H9 (cell line): Measurements from ENCODE around the gene AATF. TPM values are rescaled to one million over a fixed set of nuclear protein-coding genes. Genes with fewer than 3 reads are reported as not detected.

Experiments used
- DNase-seq: peaks from one replicate; pipeline ENCODE4 v3.0.0-alpha.2; 2017
- H2AFZ ChIP-seq: one replicate; pipeline ENCODE4 v1.6.1; 2013; ENCODE audit warnings: mild to moderate bottlenecking, low read length, control low read depth, moderate library complexity
- H2AK5ac ChIP-seq: 2 replicates; pipeline ENCODE4 v1.6.1; 2013; ENCODE audit warnings: low read length, control low read depth, mixed read lengths; ENCODE audit not compliant: insufficient read length
- H2BK120ac ChIP-seq: one replicate; pipeline ENCODE4 v1.6.1; 2013; ENCODE audit warnings: low read depth, mild to moderate bottlenecking, low read length, control low read depth, inconsistent platforms; ENCODE audit not compliant: poor library complexity, severe bottlenecking
- H2BK12ac ChIP-seq: 2 replicates; pipeline ENCODE4 v1.6.1; 2013; ENCODE audit warnings: low read length, control low read depth, mixed read lengths, low read depth; ENCODE audit not compliant: insufficient read length
- H2BK15ac ChIP-seq: 2 replicates; pipeline ENCODE4 v1.6.1; 2013; ENCODE audit warnings: low read depth, low read length, control low read depth
- H2BK20ac ChIP-seq: one replicate; pipeline ENCODE4 v1.6.1; 2013; ENCODE audit warnings: low read depth, mild to moderate bottlenecking, low read length, control low read depth, inconsistent platforms; ENCODE audit not compliant: poor library complexity, severe bottlenecking
- H2BK5ac ChIP-seq: 2 replicates; pipeline ENCODE4 v1.6.1; 2013; ENCODE audit warnings: low read length, control low read depth, mixed read lengths; ENCODE audit not compliant: insufficient read length
- H3K14ac ChIP-seq: 2 replicates; pipeline ENCODE4 v1.6.1; 2013; ENCODE audit warnings: low read length, control low read depth; ENCODE audit not compliant: insufficient read depth
- H3K18ac ChIP-seq: 2 replicates; pipeline ENCODE4 v1.6.1; 2013; ENCODE audit warnings: low read depth, mild to moderate bottlenecking, mixed read lengths, low read length, control low read depth; ENCODE audit not compliant: insufficient read length
- H3K23ac ChIP-seq: 2 replicates; pipeline ENCODE4 v1.6.1; 2013; ENCODE audit warnings: low read length, control low read depth, mixed read lengths, low read depth; ENCODE audit not compliant: insufficient read length
- H3K23me2 ChIP-seq: 2 replicates; pipeline ENCODE4 v1.6.1; 2013; ENCODE audit warnings: low read depth, mild to moderate bottlenecking, mixed read lengths, low read length, control low read depth; ENCODE audit not compliant: insufficient read length, poor library complexity, severe bottlenecking
- H3K27ac ChIP-seq: 2 replicates; pipeline ENCODE4 v1.5.1; 2013; ENCODE audit warnings: low read length, control low read depth, mixed read lengths, low read depth; ENCODE audit not compliant: insufficient read length
- H3K27me3 ChIP-seq: 2 replicates; pipeline ENCODE4 v1.6.1; 2013; ENCODE audit warnings: low read length, control low read depth, inconsistent platforms; ENCODE audit not compliant: insufficient read depth
- H3K4ac ChIP-seq: 2 replicates; pipeline ENCODE4 v1.6.1; 2013; ENCODE audit warnings: low read depth, mild to moderate bottlenecking, control low read depth, inconsistent platforms, low read length, moderate library complexity
- H3K4me1 ChIP-seq: 2 replicates; pipeline ENCODE4 v1.6.1; 2013; ENCODE audit warnings: low read length, control low read depth, inconsistent platforms; ENCODE audit not compliant: insufficient read depth
- H3K4me2 ChIP-seq: 2 replicates; pipeline ENCODE4 v1.6.1; 2013; ENCODE audit warnings: low read length, control low read depth, mixed read lengths; ENCODE audit not compliant: insufficient read length, insufficient read depth
- H3K56ac ChIP-seq: 2 replicates; pipeline ENCODE4 v1.6.1; 2013; ENCODE audit warnings: low read depth, mild to moderate bottlenecking, mixed read lengths, low read length, control low read depth; ENCODE audit not compliant: insufficient read length
- H3K79me1 ChIP-seq: 2 replicates; pipeline ENCODE4 v1.6.1; 2013; ENCODE audit warnings: low read depth, mild to moderate bottlenecking, moderate library complexity, low read length, control low read depth, inconsistent platforms; ENCODE audit not compliant: insufficient read depth, poor library complexity, severe bottlenecking
- H3K79me2 ChIP-seq: 2 replicates; pipeline ENCODE4 v1.6.1; 2013; ENCODE audit warnings: low read length, control low read depth, inconsistent platforms; ENCODE audit not compliant: insufficient read depth
- H3K9ac ChIP-seq: 2 replicates; pipeline ENCODE4 v1.6.1; 2013; ENCODE audit warnings: low read length, control low read depth, mixed read lengths; ENCODE audit not compliant: insufficient read length; ENCODE audit errors: extremely low read depth
- H3K9me3 ChIP-seq: one replicate; pipeline ENCODE4 v1.6.1; 2013; ENCODE audit warnings: low read depth, low read length, inconsistent platforms; ENCODE audit not compliant: control insufficient read depth
- H3T11ph ChIP-seq: one replicate; pipeline ENCODE4 v1.6.1; 2013; ENCODE audit warnings: mild to moderate bottlenecking, low read length, control low read depth, inconsistent platforms
- H4K20me1 ChIP-seq: one replicate; pipeline ENCODE4 v1.6.1; 2013; ENCODE audit not compliant: control insufficient read depth, insufficient read length, insufficient read depth
- H4K5ac ChIP-seq: 2 replicates; pipeline ENCODE4 v1.6.1; 2013; ENCODE audit warnings: low read depth, mild to moderate bottlenecking, mixed read lengths, low read length, control low read depth; ENCODE audit not compliant: insufficient read length
- H4K8ac ChIP-seq: replicated peaks from 2 replicates; pipeline ENCODE4 v1.6.1; 2013; ENCODE audit warnings: low read length, control low read depth, mixed read lengths, low read depth; ENCODE audit not compliant: insufficient read length
- H4K91ac ChIP-seq: 2 replicates; pipeline ENCODE4 v1.6.1; 2013; ENCODE audit warnings: low read depth, mild to moderate bottlenecking, moderate library complexity, mixed read lengths, low read length, control low read depth; ENCODE audit not compliant: insufficient read length
- H3K27ac Mint-ChIP-seq, 3 experiments: 2 replicates in 2 of 3; 3 replicates in 1 of 3; pipeline ENCODE4 v1.8.0; 2020 to 2021; ENCODE audit warnings: mixed read lengths in 3 of 3, mild to moderate bottlenecking in 1 of 3, moderate library complexity in 1 of 3
- H3K27me3 Mint-ChIP-seq: 2 replicates; pipeline ENCODE4 v1.8.0; 2021; ENCODE audit warnings: low read depth, mild to moderate bottlenecking, moderate library complexity, mixed read lengths
- H3K36me3 Mint-ChIP-seq, 3 experiments: 2 replicates in 2 of 3; 3 replicates in 1 of 3; pipeline ENCODE4 v1.8.0; 2020 to 2021; ENCODE audit warnings: low read depth in 3 of 3, mixed read lengths in 3 of 3; ENCODE audit not compliant: insufficient read depth in 1 of 3
- H3K4me1 Mint-ChIP-seq, 2 experiments: 2 replicates each; pipeline ENCODE4 v1.8.0; 2020; ENCODE audit warnings: mixed read lengths in 2 of 2
- H3K4me3 Mint-ChIP-seq, 2 experiments: 2 replicates in 1 of 2; 3 replicates in 1 of 2; pipeline ENCODE4 v1.8.0; 2020 to 2021; ENCODE audit warnings: mild to moderate bottlenecking in 2 of 2, mixed read lengths in 2 of 2, moderate library complexity in 1 of 2
- H3K9me3 Mint-ChIP-seq, 2 experiments: 2 replicates in 1 of 2; 3 replicates in 1 of 2; pipeline ENCODE4 v1.8.0; 2020; ENCODE audit warnings: mild to moderate bottlenecking in 2 of 2, mixed read lengths in 2 of 2, moderate library complexity in 1 of 2
- CTCF ChIP-seq: fragments of 200-600 bp; sonication (generic); conservative IDR thresholded peaks from 3 replicates; pipeline ENCODE4 v1.8.0; 2021; ENCODE audit warnings: antibody characterized with exemption, mild to moderate bottlenecking
- WGBS: extraction: QIAGEN DNeasy Blood & Tissue Kit; methylation state at CpG from one replicate; pipeline ENCODE4 v1.1.7; 2013; ENCODE audit warnings: missing lambda C conversion rate, low lambda C conversion rate, mixed read lengths; ENCODE audit not compliant: insufficient read length; ENCODE audit errors: extremely low coverage; 5-methylcytosine and 5-hydroxymethylcytosine counted together
- total RNA-seq: library from RNA; stranded (reverse); gene quantifications from 2 replicates; pipeline ENCODE4 v1.2.1, GENCODE V29; 2021

AATF gene
- total RNA-seq, 1 experiment from 2014 or later = 69.6 TPM

- no peak overlapping the region for H2BK5ac ChIP-seq
- no peak overlapping the region for H3K4me2 ChIP-seq
- H3T11ph ChIP-seq = no peak overlapping the region
- H4K5ac ChIP-seq = no peak overlapping the region
- H2BK120ac ChIP-seq = no peak overlapping the region
- H4K91ac ChIP-seq = no peak overlapping the region
- no peak overlapping the region for H3K4me3 Mint-ChIP-seq
- no peak overlapping the region for H3K4ac ChIP-seq
- no peak overlapping the region; a peak in 1 of 7 replicates for H3K27ac Mint-ChIP-seq
- H3K4me1 ChIP-seq = no peaks in the 10 kb centered on the region
- no CpG with 5 or more reads among the region's 2 CpGs for WGBS
- peaks cover 0 to 4% (median 0%) of the 10 kb centered on the region in 3 experiments; a peak in 3 of 7 replicates for H3K36me3 Mint-ChIP-seq
- peaks cover 6 to 7% of the 10 kb centered on the region in 2 experiments for H3K4me1 Mint-ChIP-seq
- H3K9me3 ChIP-seq = no peaks in the 10 kb centered on the region
- H3K27ac ChIP-seq = no peak overlapping the region
- H3K14ac ChIP-seq = no peak overlapping the region
- no peak overlapping the region for H2AK5ac ChIP-seq
- H4K8ac ChIP-seq = no peak overlapping the region
- H2BK20ac ChIP-seq = no peak overlapping the region
- no peak overlapping the region for H3K23ac ChIP-seq
- no peak for TF ChIP-seq CTCF
- no peaks in the 10 kb centered on the region for H3K79me2 ChIP-seq
- no peaks in the 10 kb centered on the region for H3K27me3 Mint-ChIP-seq
- H2BK12ac ChIP-seq = no peak overlapping the region
- H3K56ac ChIP-seq = no peak overlapping the region
- H2BK15ac ChIP-seq = no peak overlapping the region
- H3K79me1 ChIP-seq = no peaks in the 10 kb centered on the region
- no peak overlapping the region for H3K18ac ChIP-seq
- no peak overlapping the region for H3K9ac ChIP-seq
- H3K23me2 ChIP-seq = no peaks in the 10 kb centered on the region
- H2AFZ ChIP-seq = no peak overlapping the region
- no peaks in the 10 kb centered on the region for H4K20me1 ChIP-seq
- no peak for DNase-seq
- H3K9me3 Mint-ChIP-seq = no peaks in the 10 kb centered on the region
- no peaks in the 10 kb centered on the region for H3K27me3 ChIP-seq
Observed at GRCh38 chr17:37025847-37026530, 77.2 kb downstream of the AATF start.
